HG02610 (cell line): Measurements from ENCODE around the gene CFH.
"Not testable (repeated sequence)": the region's sequence is repeated elsewhere in the genome, so short reads cannot be mapped to it uniquely, and the experiment has no call there.

Source experiments
- ATAC-seq: cut with Tn5 transposase; IDR thresholded peaks from one replicate; pipeline ENCODE4 v1.9.1; 2021; ENCODE audit warnings: mild to moderate bottlenecking, moderate library complexity; ENCODE audit not compliant: unreplicated experiment

CFH gene

DNA sequence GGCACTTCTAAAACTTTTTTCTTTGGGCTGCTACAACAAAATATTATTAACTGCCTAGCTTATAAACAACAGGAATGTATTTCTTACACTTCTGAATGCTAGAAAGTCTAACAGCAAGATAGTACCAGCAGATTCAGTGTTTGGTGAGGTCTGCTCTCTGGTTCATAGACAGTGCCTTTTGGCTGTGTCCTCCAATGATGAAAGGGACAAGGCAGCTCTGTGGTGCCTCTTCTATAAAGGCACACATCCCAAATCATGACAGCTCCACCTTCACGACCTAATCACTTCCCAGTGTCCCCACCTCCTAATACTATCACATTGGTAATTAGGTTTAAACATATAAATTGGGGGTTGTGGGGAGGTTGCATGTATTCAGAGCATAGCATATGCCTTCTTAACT is 9.5 kb downstream of the CFH start:
- no peak for ATAC-seq

DNA sequence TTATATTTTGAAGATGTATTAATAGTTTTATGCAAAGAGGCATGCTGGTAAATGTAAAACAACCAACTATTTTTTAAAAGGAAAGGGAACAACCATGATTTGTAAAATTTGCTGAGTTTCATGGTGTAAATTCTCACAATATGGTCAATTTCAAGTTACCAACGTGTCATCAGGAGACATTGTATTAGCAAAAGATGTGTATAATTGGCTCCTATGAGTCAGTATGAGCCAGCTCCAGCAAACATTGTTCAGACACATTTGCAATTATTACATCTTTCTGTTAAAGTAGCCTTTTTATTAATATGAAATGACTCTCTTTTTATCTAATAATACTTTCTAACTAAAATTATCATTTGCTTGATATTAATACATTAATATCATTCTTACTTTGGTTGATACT is 15.3 kb downstream of the CFH start:
- ATAC-seq: no peak

DNA sequence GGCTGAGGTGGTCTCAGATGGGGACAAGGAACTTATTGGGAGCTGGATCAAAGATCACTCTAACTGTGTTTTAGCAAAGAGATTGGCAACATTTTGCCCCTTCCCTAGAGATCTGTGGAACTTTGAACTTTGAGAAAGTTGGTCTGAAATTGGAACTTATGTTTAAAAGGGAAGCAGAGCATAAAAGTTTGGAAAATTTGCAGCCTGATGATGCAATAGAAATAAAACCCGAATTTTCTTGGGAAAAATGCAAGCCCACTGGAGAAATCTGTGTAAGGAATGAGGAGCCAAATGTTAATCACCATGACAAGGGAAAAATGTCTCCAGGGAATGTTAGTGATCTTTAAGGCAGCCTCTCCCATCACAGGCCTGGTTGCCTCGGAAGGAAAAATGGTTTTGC is 17.2 kb downstream of the CFH start:
- no peak for ATAC-seq

DNA sequence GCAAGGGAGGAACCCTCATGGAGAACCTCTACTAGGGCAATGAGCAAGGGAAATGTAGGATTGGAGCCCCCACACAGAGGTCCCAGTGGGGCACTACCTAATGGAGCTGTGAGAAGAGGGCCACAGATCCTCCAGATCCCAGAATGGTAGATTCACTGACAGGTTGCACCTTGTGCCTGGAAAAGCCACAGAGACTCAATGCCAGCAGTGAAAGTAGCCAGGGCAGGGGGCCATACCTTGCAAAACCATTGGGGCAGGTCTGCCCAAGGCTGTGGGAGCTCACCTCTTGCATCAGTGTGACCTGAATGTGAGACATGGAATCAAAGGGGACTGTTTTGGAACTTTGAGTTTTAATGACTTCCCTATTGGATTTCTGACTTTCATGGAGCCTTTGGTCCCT is 17.9 kb downstream of the CFH start:
- ATAC-seq: no peak

DNA sequence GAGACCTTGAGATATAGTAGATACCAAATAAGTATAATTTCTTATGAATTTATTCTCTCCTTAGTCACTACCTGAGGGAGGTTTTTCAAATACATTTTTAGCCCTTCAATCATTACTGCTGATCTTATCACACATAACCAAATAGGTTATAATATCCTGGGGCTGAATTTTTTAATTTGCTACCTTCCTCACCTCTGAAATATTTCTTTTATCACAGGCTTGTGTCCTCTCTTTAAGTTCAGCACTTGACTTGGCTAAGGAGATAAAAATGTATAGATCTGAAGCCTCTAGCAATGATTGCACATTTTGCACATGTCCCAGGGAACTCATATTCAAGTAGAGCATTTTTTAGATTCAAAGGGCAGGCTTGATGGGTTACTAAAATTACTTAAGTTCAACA is 23.1 kb downstream of the CFH start:
- ATAC-seq: no peak

DNA sequence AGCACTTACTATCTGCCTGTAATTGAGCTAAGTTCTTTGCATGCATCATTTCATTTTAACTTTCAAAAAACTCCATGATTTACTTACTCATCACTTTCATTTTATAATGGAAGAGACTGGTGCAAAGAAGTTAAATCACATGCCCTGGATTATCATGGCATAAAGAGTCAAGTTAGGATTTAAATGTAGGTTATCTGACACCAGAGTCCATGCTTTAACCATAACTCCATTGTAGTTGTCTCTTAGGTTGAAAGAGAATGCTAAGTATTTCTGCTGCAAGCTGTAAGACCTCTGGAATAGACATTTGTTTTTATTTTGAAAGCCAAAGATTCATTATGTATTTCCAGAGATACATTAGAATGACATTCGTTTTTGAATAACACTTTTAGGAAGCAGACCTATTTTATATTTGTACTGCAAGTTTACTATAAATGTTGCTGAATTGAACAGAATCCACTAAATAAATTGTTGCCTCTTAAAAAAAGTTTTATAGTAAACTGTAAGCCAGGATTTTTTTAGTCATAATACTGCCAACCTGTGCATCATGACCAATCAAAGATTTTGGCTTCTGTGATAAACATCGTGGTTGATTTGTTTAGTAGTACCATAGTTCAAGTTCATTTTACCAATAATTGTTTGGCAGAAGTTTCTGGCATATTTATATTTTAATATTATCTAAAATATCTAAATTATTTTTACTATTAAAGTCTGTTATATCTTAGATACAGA is 26.1 kb downstream of the CFH start:
- no peak for ATAC-seq

DNA sequence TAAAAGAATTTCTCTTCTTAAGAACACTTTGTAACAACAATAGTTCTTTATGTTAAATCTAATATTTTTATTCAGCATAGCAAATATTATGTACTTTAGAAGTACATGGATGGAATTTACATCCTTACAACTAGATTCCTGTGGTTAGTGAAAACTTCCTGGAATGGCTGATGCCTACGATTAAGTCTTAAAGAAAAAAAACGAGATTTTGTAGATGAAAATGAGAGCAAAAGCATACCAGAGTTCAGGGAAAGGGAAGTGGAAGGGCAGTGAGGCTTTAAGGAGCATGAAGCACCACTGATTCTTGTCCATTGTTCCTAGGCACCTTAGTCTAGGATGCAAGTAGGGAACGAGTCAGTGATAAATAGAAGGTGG is 26.7 kb downstream of the CFH start:
- no peak for ATAC-seq

DNA sequence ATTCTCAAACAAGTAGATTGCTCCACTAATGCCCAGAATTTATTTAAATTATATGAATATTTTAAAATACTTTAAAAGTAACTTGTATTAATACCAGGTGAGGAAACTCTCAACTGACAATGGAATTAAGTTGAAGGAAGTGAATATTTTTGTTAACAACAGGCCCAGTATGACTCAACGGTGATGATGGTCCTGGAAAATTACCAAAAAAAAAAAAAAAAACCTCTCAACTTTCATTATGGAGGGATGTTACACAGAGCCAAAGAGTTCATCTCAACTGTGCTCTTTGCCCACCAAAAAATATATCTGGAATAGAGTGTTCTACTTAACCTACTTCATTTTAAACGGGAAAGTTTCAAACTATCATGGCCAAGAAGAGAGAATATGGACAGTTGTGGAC is 28.3 kb downstream of the CFH start:
- ATAC-seq: no peak

DNA sequence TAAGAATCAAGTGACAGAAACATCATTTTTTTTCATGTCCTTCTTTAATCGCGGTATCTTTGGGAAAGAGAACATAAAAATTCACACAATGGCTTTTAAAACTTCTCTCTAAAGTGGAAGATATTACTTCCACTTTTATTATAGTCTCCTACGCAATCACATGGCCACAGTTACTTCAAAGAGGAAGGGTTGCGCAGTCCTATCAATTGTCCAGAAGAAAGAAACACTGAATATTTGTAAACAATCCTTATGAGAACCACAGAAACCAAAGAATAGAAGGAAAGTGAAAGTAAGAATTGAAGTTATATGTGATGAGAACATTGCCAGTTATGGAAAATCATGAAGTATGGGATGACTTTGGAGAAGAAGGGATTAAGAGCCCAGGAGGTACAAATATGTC is 32.6 kb downstream of the CFH start:
- ATAC-seq: no peak

DNA sequence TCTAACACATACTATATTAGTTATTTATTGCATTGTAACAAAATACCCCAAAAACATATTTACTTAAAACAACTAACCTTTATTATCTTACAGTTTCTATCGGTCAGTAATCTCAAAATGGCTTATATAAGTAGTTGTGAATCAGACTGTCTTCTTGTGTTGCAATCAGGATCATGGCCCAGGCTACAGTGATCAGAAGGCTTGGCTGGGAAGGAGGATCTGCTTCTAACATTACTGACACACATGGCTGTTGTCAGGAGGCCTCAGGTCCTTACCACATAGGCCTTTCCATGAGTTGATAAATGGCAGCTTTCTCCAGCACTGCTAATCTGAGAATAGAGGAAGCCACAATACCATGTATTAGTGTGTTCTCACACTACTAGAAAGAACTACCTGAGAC is 33.7 kb downstream of the CFH start:
- no peak for ATAC-seq

DNA sequence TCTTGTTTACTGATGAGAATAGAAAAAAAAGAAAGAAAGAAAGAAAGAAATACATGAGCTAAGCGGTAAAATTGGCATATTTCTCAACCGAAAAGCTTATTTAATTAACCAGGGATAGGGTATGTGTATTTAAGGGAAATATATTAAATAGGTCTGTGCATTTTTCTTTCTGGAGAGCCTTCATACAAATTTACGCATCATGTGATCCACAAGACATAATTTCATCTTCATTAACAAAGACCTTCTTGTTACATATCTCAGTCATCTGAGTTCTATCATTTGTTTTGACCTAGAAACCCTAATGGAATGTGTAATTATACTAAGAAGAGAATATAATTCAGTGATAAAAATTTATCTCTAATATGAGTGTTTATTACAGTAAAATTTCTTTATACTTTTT is 37.2 kb downstream of the CFH start:
- ATAC-seq: no peak

DNA sequence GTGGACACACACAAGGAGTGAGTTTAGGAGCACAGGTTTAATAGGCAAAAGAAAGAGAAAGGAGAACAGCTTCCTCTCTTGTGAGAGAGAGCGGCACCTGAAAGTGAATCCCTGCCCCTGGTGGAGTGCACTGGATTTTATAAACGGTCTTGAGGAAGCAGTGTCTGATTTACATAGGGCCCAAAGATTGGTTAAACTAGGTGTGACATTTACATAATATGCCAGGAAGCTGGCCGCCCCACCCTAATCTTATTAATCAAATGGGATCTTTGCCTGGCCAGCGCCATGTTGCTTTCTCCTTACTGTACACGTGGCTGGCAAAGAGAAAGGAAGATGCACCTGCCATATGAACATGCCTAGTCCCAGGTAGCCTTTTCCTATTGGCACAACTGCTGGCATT is 38.7 kb downstream of the CFH start:
- no peak for ATAC-seq

DNA sequence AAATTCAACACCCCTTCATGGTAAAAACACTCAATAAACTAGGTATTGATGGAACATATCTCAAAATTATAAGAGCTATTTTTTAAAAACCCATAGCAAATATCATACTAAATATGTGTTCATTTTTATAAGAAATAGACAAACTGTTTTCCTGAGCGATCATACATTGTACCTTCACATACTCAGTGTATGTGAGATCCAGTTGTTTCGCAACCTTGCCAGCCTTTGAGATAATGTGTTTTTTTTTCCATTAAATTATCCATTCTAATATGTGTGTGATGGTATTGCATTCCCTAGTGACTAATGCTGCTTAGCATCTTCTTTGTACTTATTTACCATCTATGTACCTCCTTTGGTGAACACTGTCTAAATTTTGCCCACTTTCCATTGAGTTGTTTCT is 47.1 kb downstream of the CFH start:
- ATAC-seq: no peak

DNA sequence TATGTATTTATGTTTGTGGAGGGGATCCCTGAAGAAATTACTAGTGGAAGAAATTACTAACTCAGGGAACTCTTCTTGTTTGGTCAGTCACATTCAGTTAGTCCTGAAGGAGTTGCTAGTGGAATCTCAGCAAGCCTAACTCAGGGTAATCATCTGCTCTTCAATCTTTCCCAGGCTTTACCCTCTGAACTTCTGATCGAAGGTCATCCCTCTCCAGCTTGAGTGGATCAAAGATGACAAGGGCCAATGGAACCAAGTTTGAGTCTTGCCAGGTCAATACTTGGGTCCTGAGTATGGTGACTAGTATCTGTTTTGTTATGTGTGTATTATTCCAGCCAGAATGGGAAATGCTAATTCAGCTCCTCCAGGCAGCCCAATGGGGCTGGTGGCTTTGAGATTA is 49.3 kb downstream of the CFH start:
- ATAC-seq: no peak

DNA sequence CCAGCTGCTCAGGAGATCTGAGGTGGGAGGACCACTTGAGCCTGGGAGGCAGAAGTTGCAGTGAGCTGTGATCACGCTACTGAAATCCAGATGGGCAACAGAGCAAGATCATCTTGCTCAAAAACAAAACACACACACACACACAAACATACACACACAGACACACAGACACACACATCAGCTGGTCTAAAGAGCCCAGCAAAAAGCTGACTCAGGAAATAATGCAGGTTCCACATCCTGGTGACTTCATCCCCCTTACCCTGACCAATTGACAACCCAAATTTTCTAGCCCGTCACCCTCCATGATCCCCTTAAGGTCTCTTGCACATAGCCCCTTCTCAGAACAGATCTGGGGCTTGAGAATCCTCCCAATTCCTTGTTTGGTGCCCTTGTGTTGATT is 58.0 kb downstream of the CFH start:
- ATAC-seq: not testable (repeated sequence)

DNA sequence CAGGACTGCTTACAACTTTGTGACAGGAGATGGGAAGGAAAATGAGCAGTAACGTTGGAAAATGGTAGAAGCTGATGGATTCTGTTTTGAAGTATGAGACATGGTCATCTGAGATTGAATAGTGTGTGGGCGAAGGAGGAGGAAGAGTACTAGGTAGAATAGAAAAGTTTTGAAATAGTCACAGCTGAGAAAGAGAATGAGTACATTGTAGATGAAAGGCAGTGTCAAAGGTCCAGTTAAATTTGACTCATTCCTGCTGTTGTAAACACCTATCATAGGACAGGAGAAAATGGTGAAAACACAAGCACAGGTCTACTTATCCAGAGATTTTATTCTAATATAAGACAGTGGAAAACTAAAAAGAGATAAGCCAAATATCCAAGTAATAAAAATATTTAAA is 66.0 kb downstream of the CFH start:
- ATAC-seq: no peak

DNA sequence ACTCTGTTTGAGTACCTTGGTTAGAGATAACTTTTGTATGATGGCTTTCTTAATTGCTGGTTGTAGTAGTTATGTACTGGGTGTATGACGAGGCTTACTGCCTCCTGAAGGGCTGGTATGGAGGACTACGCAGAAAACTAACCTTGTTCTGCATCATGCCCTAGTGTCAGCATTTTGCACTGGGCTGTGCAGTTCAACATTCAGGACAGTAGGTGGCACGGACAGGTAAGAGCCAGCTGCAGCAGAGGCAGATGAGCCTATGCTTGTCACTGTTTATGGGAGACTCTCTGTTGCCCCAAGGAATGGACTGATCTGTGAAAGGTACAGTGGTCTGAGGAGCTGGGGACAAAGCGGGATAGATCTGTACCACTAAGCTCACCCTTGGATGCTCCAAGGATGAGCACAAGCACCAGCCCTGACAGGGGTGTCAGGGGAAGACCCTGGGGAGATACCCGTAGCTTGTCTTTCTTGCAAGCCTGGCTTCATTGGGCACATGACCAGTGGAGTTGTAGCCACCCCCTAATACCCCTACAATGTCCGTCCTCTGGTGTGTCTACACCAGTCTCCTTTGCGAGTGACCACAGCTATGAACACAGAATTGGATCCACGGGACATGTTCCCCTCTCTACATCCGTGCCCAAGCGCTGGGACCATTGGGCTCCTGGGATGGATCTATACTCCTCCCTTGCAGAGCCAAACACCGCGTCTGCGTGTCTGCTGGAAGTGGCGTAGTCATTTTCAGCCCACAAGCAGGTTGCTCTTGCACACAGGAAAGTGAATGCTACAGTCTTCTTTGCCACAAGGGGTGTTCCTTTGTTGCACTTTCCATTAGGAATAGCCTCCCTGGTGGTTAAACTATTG is 71.7 kb downstream of the CFH start:
- peak; percentile 88 for ATAC-seq

DNA sequence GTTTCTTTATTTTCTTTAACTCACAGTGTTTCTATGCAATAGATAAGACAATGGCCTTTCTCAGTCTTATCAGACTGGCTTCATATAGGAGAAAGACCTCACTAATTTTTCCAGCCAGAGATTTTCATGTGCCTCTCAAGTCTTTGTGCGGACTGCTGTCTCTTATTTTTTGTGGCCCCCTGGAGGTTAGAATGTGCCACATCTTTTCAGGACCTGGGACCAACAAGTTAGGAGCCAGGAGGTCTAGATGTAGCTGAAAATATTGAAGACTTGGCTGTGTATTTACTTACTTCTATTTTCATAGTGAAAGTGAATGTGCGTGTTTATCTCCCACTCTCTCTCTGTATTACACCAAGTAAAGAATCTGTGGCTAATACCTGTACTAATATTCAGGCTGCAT is 80.7 kb downstream of the CFH start:
- no peak for ATAC-seq

DNA sequence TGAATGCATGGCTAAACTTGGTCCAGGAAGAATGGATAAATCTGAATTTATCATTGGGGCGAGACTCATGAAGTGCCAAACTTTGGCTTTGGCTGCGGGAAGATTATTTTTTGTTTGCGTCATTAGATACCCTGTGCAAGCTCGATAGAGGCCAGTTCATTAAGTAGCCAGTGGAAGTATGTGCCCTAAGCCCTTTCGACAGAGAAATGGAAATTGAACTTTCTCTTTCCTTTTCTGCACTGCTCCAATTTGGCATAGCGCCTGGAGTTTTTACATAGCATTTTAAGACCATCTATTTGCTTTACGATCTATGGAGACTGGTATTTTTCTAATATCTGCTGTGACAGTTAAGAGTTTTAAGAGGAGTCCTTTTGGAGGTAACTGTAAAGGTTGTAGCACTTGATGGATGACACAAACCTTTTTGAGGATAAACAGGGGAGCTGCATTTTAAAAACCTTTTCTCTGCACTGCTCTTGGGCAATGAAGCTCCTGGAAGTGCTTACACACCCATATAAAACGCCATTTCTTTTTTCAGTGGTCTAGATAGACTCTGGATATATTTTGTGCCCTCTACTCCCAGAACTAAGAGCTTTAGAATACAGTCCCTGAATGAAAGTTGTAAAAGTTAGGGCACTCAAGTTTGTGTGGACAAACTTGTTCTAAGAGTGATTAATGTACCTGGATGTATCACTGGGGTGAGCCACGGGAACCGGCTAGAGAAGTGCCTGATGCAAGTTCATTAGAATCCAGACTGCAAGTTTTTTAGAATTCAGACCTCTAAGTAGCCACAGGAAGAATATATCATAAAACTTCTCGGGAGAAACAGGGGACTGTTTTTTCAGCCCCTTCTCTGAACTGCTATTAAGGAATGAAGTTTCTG is 81.5 kb downstream of the CFH start:
- no peak for ATAC-seq

DNA sequence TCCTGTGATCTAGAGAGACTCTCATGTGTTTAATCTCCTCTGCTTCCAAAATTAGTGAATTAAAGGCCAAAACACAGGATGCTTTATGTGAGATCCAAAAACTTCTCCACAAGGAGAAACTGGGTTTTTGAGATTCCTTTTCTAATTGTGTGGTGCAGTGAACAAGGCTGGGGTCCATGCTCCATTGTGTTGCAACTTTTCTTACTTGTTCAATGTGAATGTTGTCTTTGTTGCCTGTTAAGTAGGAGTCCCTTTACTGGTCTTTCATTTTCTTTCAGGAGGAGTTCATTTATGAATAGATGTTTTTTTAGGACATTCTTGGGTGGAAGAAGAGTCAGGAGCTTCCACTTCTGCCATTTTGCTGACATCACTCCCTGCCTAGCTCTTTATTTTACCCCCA is 82.2 kb downstream of the CFH start:
- no peak for ATAC-seq

DNA sequence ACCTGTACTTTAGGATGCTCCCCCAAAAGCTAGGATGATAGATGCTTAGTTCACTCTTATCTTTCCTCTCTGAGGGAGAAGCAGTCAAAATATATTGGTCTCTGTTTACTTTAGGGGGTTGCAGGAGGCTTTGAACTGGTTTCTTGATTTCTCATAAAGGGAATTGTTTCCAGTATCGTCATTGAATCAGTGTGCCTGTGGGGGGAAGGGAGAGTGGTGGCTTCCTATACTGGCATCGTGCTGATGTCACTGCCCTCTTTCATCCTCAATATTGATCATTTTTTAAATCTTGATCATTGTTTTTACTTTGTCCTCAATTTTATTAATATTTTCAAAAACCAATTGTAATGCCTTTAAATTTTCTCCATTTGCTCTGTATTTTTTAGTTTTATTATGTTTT is 82.6 kb downstream of the CFH start:
- ATAC-seq: no peak

DNA sequence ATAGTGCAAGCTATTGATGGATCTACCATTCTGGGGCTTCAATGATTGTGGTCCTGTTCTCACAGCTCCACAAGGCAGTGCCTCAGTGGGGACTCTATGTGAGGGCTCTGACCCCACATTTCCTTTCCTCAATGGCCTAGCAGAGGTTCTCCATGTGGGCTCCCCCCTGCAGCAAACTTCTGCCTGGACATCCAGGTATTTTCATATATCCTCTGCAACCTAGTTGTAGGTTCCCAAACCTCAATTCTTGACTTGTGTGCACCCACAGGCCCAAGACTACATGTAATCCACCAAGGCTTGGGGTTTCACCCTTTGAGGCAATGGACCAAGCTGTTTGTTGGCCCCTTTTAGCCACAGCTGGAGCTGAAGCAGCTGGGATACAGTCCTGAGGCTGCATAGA is 86.9 kb downstream of the CFH start:
- ATAC-seq: no peak
